ENCODE data around the gene FKBP3.

The FKBP3 gene

DNA sequence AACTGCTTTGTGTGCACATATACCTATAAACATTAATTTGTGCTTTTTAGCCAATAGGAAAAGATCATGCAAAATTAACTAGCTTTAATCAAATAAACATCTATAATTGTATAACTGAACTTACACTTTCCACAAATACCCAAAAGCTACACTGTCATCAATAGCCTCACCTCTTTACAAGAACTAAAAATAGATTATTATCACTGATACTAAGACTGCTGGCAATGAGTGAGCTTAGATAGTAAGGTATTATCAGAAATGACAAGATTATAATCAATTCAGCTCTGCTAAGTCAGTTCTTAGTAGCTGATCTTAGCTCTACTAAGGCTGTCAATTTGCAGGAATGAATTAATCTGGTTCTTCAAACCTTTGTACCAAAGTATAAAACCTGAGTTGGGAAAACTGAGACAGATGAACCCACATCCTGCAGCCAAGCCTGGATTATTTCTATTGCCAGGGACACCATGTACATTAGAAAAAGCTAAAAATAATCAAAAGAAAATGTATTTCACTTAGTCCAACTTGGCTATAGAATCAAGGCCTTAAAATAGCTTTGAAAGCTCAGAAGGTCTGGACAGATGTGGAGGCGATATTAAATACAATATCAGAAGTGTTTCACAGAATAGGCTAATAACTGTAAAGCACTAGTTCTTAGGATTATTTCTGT is 5.2 kb downstream of the FKBP3 start:
- Histone ChIP-seq H3K27me3 (replicated peaks; ENCODE audit: control insufficient read depth, insufficient read depth, low read length) (no peaks in the 10 kb centered on the region), H3K4me3 (replicated peaks; ENCODE audit: low read depth, low read length) (no peak overlapping the region), H3K36me3 (ENCODE audit: control insufficient read depth, insufficient read depth, low read length) (peaks cover 4% of the 10 kb centered on the region)
- TF ChIP-seq, protein P1, sequence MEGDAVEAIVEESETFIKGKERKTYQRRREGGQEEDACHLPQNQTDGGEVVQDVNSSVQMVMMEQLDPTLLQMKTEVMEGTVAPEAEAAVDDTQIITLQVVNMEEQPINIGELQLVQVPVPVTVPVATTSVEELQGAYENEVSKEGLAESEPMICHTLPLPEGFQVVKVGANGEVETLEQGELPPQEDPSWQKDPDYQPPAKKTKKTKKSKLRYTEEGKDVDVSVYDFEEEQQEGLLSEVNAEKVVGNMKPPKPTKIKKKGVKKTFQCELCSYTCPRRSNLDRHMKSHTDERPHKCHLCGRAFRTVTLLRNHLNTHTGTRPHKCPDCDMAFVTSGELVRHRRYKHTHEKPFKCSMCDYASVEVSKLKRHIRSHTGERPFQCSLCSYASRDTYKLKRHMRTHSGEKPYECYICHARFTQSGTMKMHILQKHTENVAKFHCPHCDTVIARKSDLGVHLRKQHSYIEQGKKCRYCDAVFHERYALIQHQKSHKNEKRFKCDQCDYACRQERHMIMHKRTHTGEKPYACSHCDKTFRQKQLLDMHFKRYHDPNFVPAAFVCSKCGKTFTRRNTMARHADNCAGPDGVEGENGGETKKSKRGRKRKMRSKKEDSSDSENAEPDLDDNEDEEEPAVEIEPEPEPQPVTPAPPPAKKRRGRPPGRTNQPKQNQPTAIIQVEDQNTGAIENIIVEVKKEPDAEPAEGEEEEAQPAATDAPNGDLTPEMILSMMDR (IDR thresholded peaks at IDR 0.05; ENCODE audit: insufficient read depth, low read length, poor library complexity, severe bottlenecking), result no peak
- no peak for DNase-seq (ENCODE audit: extremely low read depth, insufficient read length)

DNA sequence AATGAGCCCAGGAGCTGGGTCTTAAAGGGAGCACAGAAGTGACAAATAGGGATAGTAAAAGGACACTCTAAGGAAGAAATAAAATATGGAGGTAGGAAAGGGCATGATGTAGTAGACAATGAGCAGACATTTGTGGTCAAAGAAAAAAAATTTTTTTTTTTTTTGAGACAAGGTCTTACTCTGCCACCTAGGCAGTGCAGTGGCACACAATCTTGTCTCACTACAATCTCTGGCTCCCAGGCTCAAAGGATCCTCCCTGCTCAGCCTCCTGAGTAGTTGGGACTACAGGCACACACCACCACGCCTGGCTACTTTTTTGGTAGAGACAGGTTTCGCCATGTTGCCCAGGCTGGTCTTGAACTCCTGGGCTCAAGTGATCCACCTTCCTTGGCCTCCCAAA is 8.5 kb downstream of the FKBP3 start:
- H3K27me3 ChIP-seq (replicated peaks; ENCODE audit: control insufficient read depth, insufficient read depth, low read length), result no peaks in the 10 kb centered on the region
- no peak for DNase-seq (ENCODE audit: extremely low read depth, insufficient read length)
- peaks cover 7% of the 10 kb centered on the region for H3K36me3 ChIP-seq (ENCODE audit: control insufficient read depth, insufficient read depth, low read length)
- TF ChIP-seq, protein P1 (IDR thresholded peaks at IDR 0.05; ENCODE audit: insufficient read depth, low read length, poor library complexity, severe bottlenecking), result no peak
- H3K4me3 ChIP-seq (replicated peaks; ENCODE audit: low read depth, low read length), result no peak overlapping the region

DNA sequence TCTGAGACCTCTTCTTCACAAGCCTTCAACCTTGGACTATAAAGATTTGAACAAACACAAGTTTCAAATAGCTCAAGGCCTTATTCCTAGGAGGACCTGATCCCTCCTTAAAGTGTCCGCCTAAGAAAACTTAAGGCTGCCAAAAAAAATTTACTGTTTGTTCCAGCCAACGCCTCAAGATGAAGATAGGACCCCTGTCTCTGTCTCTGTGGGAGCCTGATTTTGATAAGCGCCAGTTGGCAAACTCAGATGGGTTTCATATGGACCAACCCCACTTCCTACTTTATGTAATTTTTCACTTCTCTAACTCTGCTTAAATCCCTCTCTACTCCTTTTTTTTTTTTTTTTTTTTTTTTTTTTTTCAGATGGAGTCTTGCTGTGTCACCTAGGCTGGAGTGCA is 11.0 kb downstream of the FKBP3 start:
- peaks cover 10% of the 10 kb centered on the region for H3K36me3 ChIP-seq (ENCODE audit: control insufficient read depth, insufficient read depth, low read length)
- H3K4me3 ChIP-seq (replicated peaks; ENCODE audit: low read depth, low read length), result no peak overlapping the region
- no peaks in the 10 kb centered on the region for H3K27me3 ChIP-seq (replicated peaks; ENCODE audit: control insufficient read depth, insufficient read depth, low read length)
- DNase-seq (ENCODE audit: extremely low read depth, insufficient read length), result no peak
- TF ChIP-seq, protein P1 (IDR thresholded peaks at IDR 0.05; ENCODE audit: insufficient read depth, low read length, poor library complexity, severe bottlenecking), result no peak

DNA sequence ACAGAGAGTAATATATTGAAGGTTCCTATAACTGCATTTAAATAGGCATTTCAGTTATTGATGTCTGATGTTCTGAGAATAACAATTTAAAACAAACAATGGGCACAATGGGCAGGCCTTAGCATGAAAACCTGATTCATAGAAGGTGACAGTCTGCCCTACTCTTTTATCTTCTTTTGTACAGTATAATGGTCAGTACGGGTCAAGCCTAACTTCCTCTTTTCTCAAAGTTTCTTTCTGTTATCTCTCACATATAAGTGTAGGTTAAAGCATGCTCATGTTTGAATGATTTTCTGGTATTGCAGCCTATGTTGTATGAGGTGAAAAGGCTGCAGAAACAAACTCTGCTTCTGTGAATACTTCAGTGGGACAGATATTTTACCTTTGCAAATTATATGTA is 14.2 kb downstream of the FKBP3 start:
- DNase-seq (ENCODE audit: extremely low read depth, insufficient read length), result no peak
- Histone ChIP-seq H3K4me3 (replicated peaks; ENCODE audit: low read depth, low read length) (no peak overlapping the region), H3K36me3 (ENCODE audit: control insufficient read depth, insufficient read depth, low read length) (peaks cover 8% of the 10 kb centered on the region), H3K27me3 (replicated peaks; ENCODE audit: control insufficient read depth, insufficient read depth, low read length) (no peaks in the 10 kb centered on the region)
- TF ChIP-seq, protein P1 (IDR thresholded peaks at IDR 0.05; ENCODE audit: insufficient read depth, low read length, poor library complexity, severe bottlenecking), result no peak

DNA sequence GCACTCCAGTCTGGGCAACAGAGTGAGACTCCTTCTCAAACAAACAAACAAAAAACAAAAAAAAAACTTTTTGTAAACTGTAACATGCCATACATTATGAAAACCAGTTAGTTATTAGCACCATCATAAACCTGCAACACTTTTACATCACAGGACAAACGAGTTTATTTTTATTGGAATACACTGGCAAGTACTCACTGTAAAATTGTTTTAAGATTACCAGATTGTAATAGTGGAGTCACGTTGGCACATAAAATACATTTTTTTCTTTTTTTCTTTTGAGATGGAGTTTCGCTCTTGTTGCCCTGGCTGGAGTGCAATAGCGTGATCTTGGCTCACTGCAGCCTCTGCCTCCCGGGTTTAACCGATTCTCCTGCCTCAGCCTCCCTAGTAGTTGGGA is 15.7 kb downstream of the FKBP3 start:
- no peaks in the 10 kb centered on the region for H3K27me3 ChIP-seq (replicated peaks; ENCODE audit: control insufficient read depth, insufficient read depth, low read length)
- DNase-seq (ENCODE audit: extremely low read depth, insufficient read length), result no peak
- H3K36me3 ChIP-seq (ENCODE audit: control insufficient read depth, insufficient read depth, low read length), result peaks cover 8% of the 10 kb centered on the region
- H3K4me3 ChIP-seq (replicated peaks; ENCODE audit: low read depth, low read length), result no peak overlapping the region
- TF ChIP-seq, protein P1 (IDR thresholded peaks at IDR 0.05; ENCODE audit: insufficient read depth, low read length, poor library complexity, severe bottlenecking), result no peak

DNA sequence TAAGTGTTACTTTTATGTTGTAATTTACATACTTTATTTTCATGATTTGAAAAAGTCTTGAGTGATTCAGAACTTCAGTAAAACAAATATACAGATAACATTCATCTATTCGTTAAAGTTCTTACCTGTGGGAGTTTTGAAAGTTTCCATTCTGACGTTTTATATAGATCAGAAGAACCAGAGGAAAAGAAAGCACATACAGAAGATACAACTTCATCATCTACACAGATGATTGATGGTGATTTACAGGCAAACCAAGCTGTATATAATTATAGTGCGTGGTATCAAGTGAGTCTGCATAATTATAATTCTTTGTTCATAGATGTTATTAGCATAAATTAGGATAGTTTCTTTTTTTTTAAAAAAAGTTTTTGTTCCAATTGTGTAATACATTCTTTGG is 20.0 kb downstream of the FKBP3 start:
- Histone ChIP-seq H3K36me3 (ENCODE audit: control insufficient read depth, insufficient read depth, low read length) (peaks cover 7% of the 10 kb centered on the region), H3K4me3 (replicated peaks; ENCODE audit: low read depth, low read length) (no peak overlapping the region), H3K27me3 (replicated peaks; ENCODE audit: control insufficient read depth, insufficient read depth, low read length) (no peaks in the 10 kb centered on the region)
- no peak for DNase-seq (ENCODE audit: extremely low read depth, insufficient read length)
- TF ChIP-seq, protein P1 (IDR thresholded peaks at IDR 0.05; ENCODE audit: insufficient read depth, low read length, poor library complexity, severe bottlenecking), result no peak
